ENCODE data around the gene CDH3.
"Not testable (repeated sequence)": the region's sequence is repeated elsewhere in the genome, so short reads cannot be mapped to it uniquely, and the experiment has no call there.

CDH3 gene

DNA sequence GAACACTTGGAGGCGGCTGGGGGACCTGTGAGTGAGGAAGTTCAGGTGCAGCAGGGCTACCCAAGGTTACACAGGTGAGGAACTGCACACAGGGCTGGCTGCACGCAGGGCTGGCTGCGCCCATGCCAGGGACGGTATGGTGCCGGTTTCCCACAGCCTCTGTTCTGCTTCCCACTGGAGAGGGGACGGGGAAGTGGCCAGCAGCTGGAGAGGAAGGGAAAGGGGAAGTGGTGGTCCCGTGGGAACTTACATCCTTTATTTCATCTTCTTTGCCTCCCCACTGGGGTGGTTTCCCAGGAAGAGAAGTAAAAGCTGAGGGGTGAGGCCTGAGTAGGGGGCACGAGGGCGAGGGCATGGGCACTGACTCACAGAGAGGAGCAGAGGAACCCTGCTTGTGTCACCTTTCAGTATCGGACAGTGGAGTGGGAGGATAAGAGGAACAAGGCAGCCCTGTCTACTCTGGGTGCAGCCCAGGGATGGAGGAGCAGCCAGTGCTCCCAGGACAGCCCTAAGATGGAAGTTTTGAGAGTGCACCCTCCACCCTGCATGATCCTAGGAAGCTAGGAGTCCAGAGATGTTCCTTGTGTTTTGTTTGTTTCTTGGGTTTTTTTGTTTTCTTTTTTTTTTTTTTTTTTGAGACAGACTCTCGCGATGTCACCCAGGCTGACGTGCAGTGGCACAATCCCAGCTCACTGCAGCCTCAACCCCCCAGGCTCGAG lies 66.5 kb downstream of the CDH3 start:
- no peak overlapping the region for H3K4me3 ChIP-seq (ENCODE audit: low read length)
- no peaks in the 10 kb centered on the region for H3K79me2 ChIP-seq (ENCODE audit: control insufficient read depth, low read length)
- no peak overlapping the region for H3K27ac ChIP-seq (ENCODE audit: low read depth, low read length)
- TF ChIP-seq, protein P1, sequence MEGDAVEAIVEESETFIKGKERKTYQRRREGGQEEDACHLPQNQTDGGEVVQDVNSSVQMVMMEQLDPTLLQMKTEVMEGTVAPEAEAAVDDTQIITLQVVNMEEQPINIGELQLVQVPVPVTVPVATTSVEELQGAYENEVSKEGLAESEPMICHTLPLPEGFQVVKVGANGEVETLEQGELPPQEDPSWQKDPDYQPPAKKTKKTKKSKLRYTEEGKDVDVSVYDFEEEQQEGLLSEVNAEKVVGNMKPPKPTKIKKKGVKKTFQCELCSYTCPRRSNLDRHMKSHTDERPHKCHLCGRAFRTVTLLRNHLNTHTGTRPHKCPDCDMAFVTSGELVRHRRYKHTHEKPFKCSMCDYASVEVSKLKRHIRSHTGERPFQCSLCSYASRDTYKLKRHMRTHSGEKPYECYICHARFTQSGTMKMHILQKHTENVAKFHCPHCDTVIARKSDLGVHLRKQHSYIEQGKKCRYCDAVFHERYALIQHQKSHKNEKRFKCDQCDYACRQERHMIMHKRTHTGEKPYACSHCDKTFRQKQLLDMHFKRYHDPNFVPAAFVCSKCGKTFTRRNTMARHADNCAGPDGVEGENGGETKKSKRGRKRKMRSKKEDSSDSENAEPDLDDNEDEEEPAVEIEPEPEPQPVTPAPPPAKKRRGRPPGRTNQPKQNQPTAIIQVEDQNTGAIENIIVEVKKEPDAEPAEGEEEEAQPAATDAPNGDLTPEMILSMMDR (IDR thresholded peaks at IDR 0.05; ENCODE audit: low read depth, low read length, poor library complexity, severe bottlenecking) = no peak
- TF ChIP-seq EZH2phosphoT487 (IDR thresholded peaks at IDR 0.05; ENCODE audit: borderline replicate concordance, low read length) = no peak
- no peaks in the 10 kb centered on the region for H3K27me3 ChIP-seq (ENCODE audit: control insufficient read depth, low read length)
- H3K4me2 ChIP-seq (ENCODE audit: low read length) = no peak overlapping the region
- H3K36me3 ChIP-seq (ENCODE audit: control insufficient read depth, low read length) = no peaks in the 10 kb centered on the region
- peaks cover 4% of the 10 kb centered on the region; the same call in 1 of the 2 replicates for H3K4me1 ChIP-seq (ENCODE audit: control insufficient read depth, low read length)
- no peaks in the 10 kb centered on the region for H3K9me3 ChIP-seq (ENCODE audit: control insufficient read depth, insufficient read depth, low read length)
- no peaks in the 10 kb centered on the region for H3K9me2 ChIP-seq (replicated peaks; ENCODE audit: control insufficient read depth, low read length)
- H3F3A ChIP-seq (ENCODE audit: control insufficient read depth, insufficient read depth) = no peaks in the 10 kb centered on the region
- H4K20me1 ChIP-seq (ENCODE audit: control insufficient read depth, insufficient read depth, low read depth, low read length) = no peaks in the 10 kb centered on the region

DNA sequence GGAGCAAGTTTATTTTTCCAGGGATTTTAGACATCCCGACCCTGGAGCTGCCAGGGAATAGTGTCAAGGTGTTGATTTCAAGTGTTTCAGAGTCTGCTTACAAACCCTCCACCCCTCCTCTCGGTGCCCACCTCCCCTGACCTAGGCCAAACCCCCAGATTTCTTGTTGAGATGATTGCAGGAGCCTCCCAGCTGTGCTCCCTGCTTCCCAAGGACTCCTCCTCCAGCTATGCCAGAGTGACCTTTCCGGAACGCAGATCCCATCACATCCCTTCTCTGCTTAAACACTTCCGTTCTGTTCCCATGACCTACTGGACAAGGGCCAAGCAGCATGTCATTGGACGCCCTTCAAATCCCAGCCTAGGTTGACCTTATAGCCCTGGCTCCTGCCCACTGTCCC lies 68.3 kb downstream of the CDH3 start:
- no peaks in the 10 kb centered on the region for H4K20me1 ChIP-seq (ENCODE audit: control insufficient read depth, insufficient read depth, low read depth, low read length)
- H3K27ac ChIP-seq (ENCODE audit: low read depth, low read length) = no peak overlapping the region
- H3K4me2 ChIP-seq (ENCODE audit: low read length) = no peak overlapping the region
- H3K9me3 ChIP-seq (ENCODE audit: control insufficient read depth, insufficient read depth, low read length) = no peaks in the 10 kb centered on the region
- H3K9me2 ChIP-seq (replicated peaks; ENCODE audit: control insufficient read depth, low read length) = no peaks in the 10 kb centered on the region
- H3K79me2 ChIP-seq (ENCODE audit: control insufficient read depth, low read length) = no peaks in the 10 kb centered on the region
- H3K4me3 ChIP-seq (ENCODE audit: low read length) = no peak overlapping the region
- H3K36me3 ChIP-seq (ENCODE audit: control insufficient read depth, low read length) = no peaks in the 10 kb centered on the region
- H3F3A ChIP-seq (ENCODE audit: control insufficient read depth, insufficient read depth) = no peaks in the 10 kb centered on the region
- H3K27me3 ChIP-seq (ENCODE audit: control insufficient read depth, low read length) = no peaks in the 10 kb centered on the region
- no peak for TF ChIP-seq EZH2phosphoT487 (IDR thresholded peaks at IDR 0.05; ENCODE audit: borderline replicate concordance, low read length)
- TF ChIP-seq, protein P1 (IDR thresholded peaks at IDR 0.05; ENCODE audit: low read depth, low read length, poor library complexity, severe bottlenecking) = no peak
- H3K4me1 ChIP-seq (ENCODE audit: control insufficient read depth, low read length) = peaks cover 4% of the 10 kb centered on the region; the same call in 1 of the 2 replicates

DNA sequence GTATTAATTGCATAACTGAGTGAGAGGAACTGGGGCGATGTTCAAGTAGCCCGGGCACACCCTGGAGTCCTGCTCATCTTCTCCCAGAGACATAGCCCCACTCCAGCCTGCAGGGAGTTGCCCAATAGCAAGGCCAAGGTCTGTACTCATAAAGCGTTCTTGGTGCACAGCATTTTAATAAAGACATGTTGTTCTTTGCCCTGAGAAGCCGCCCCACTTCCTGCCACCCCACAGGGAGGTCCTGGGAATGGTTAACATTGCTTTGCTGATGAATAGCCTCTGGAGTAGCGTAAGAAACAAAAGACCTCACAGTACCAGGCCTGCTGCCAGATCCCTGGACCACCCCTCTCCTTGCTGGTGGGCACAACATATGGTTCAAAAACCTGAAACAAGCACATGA lies 70.4 kb downstream of the CDH3 start:
- no peak for TF ChIP-seq EZH2phosphoT487 (IDR thresholded peaks at IDR 0.05; ENCODE audit: borderline replicate concordance, low read length)
- TF ChIP-seq, protein P1 (IDR thresholded peaks at IDR 0.05; ENCODE audit: low read depth, low read length, poor library complexity, severe bottlenecking) = no peak
- no peaks in the 10 kb centered on the region for H3K9me3 ChIP-seq (ENCODE audit: control insufficient read depth, insufficient read depth, low read length)
- H3F3A ChIP-seq (ENCODE audit: control insufficient read depth, insufficient read depth) = no peaks in the 10 kb centered on the region
- no peaks in the 10 kb centered on the region for H3K36me3 ChIP-seq (ENCODE audit: control insufficient read depth, low read length)
- H3K27ac ChIP-seq (ENCODE audit: low read depth, low read length) = no peak overlapping the region
- H3K9me2 ChIP-seq (replicated peaks; ENCODE audit: control insufficient read depth, low read length) = no peaks in the 10 kb centered on the region
- no peak overlapping the region for H3K4me2 ChIP-seq (ENCODE audit: low read length)
- H3K4me1 ChIP-seq (ENCODE audit: control insufficient read depth, low read length) = peaks cover 4% of the 10 kb centered on the region; the same call in 1 of the 2 replicates
- H4K20me1 ChIP-seq (ENCODE audit: control insufficient read depth, insufficient read depth, low read depth, low read length) = no peaks in the 10 kb centered on the region
- H3K79me2 ChIP-seq (ENCODE audit: control insufficient read depth, low read length) = no peaks in the 10 kb centered on the region
- no peaks in the 10 kb centered on the region for H3K27me3 ChIP-seq (ENCODE audit: control insufficient read depth, low read length)
- H3K4me3 ChIP-seq (ENCODE audit: low read length) = no peak overlapping the region

DNA sequence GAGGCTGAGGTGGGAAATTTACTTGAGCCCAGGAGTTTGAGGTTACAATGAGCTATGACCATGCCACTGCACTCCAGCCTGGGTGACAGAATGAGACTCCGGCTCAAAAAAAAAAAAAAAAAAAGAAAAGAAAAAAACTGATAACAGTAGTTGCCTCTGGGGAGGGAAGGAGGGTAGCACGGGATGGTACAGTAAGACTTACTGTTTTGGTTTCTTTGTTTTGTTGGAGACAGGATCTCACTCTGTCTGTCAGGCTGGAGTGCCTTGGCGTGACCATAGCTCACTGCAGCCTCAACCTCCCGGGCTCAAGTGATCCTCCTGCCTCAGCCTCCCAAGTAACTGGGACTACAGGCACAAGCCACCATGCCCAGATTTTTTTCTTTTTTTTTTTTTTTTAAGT lies 71.4 kb downstream of the CDH3 start:
- H3K27me3 ChIP-seq (ENCODE audit: control insufficient read depth, low read length); H3K4me3 ChIP-seq (ENCODE audit: low read length): not testable (repeated sequence)

More for the DNA sequence above, 71.4 kb downstream of the CDH3 start:
- H3K9me3 ChIP-seq (ENCODE audit: control insufficient read depth, insufficient read depth, low read length); H4K20me1 ChIP-seq (ENCODE audit: control insufficient read depth, insufficient read depth, low read depth, low read length); H3K27ac ChIP-seq (ENCODE audit: low read depth, low read length); H3K79me2 ChIP-seq (ENCODE audit: control insufficient read depth, low read length); H3K4me2 ChIP-seq (ENCODE audit: low read length); H3K36me3 ChIP-seq (ENCODE audit: control insufficient read depth, low read length); H3K4me1 ChIP-seq (ENCODE audit: control insufficient read depth, low read length); H3K9me2 ChIP-seq (replicated peaks; ENCODE audit: control insufficient read depth, low read length); H3F3A ChIP-seq (ENCODE audit: control insufficient read depth, insufficient read depth): not testable (repeated sequence)

All from DOHH2 (cell line).